Measurements from ENCODE around the gene UBXN10. TPM values are rescaled to one million over a fixed set of nuclear protein-coding genes. Genes with fewer than 3 reads are reported as not detected.

The UBXN10 gene
- total RNA-seq, 4 donors from 2014 or later, result 0.18 to 4.3 (median 0.19) TPM; not detected in 1

GRCh38 chr1:20209471-20209870 lies 23.6 kb downstream of the UBXN10 start:
- in situ Hi-C loops (cut with MboI; ENCODE audit: low sequenced_read_pairs in 4 of 4) (no loop called here), intact Hi-C loops (cut with DNase I; ENCODE audit: low total_unique reads) (no loop called here)
- Histone ChIP-seq H3K27me3 (no peaks in the 10 kb centered on the region), H3K27ac (no peak overlapping the region), H3K36me3 (no peaks in the 10 kb centered on the region), H3K9me3 (no peaks in the 10 kb centered on the region), H3K4me1 (peaks cover 0 to 8% of the 10 kb centered on the region in 2 donors), H3K4me3 (no peak overlapping the region)
- DNase-seq, result no peak
- no peak for TF ChIP-seq CTCF (IDR thresholded peaks at IDR 0.05 in 4 of 5, conservative IDR thresholded peaks at IDR 0.05 in 1 of 5)
- TF ChIP-seq POLR2A (IDR thresholded peaks at IDR 0.05), result no peak
- no peak for ATAC-seq

DNA sequence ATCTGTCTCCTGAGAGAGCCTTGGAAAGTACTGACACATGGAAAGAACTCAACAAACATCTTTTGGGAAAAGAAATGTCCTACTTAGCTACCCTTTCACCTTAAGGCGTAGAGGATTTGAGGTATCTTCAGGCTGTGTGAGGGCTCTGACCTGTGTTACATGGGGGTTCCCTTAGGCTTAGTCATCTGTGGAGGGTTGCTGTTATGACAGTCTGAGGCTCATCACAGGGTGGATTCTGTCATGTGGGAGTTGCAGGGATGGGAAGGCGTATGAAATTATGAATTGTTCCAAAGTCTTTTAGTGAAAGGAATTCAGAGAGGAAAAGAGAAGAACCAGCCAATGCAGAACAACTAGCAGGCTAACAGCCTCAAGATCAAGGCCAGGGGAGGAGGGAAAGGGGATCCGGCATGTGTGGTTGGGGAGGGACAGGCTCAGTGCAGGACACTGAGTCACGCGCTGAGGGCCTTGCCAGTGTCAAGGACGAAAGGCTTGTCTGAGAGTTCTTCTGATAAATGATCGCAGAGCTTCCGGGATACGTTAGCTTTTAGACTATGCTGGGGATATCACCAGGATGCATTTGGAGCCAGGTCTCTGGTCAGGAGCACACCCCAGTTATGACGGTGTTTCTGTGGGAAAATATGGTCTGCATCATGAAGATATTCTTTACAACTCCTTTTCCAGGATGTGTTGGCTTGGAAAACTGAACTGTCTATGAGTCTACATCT lies 25.0 kb downstream of the UBXN10 start:
- no peaks in the 10 kb centered on the region for H3K27me3 ChIP-seq
- intact Hi-C loops (cut with DNase I; ENCODE audit: low total_unique reads), result no loop called here
- H3K4me1 ChIP-seq, result peaks cover 0 to 8% of the 10 kb centered on the region in 2 donors
- ATAC-seq, result no peak
- H3K9me3 ChIP-seq, result no peaks in the 10 kb centered on the region
- no peak for TF ChIP-seq POLR2A (IDR thresholded peaks at IDR 0.05)
- TF ChIP-seq CTCF (IDR thresholded peaks at IDR 0.05 in 4 of 5, conservative IDR thresholded peaks at IDR 0.05 in 1 of 5), result no peak
- in situ Hi-C loops (cut with MboI; ENCODE audit: low sequenced_read_pairs in 4 of 4), result loop anchor here in 3 of 4 donors (5.0 kb wide), 1 partner anchor 281 kb away; no protein-coding TSS in a partner anchor
- no peak overlapping the region for H3K27ac ChIP-seq
- no peak for DNase-seq
- H3K36me3 ChIP-seq, result no peaks in the 10 kb centered on the region
- no peak overlapping the region for H3K4me3 ChIP-seq

DNA sequence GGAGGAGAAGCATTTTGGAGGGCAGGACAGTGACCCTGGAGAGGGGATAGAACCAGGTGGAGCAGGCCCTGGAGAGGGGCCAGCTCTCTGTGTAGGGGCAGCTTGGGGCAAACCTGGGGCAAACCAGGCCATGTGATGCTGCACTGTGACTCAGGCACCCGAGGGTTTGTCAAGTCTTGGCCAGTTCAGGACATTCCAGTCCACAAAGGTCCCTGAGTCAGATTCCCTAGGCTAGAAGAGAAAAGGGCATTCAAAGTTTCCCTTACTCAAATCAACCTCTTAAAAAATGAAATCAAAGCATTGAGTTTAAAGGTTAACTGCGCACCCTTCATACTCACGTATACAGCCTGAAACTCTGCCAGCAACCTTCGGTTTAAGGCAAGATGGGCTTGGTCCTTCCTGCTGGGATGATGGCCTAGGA lies 25.6 kb downstream of the UBXN10 start:
- no peak for ATAC-seq
- Histone ChIP-seq H3K4me1 (peaks cover 0 to 8% of the 10 kb centered on the region in 2 donors), H3K4me3 (no peak overlapping the region), H3K27me3 (no peaks in the 10 kb centered on the region), H3K27ac (no peak overlapping the region), H3K9me3 (no peaks in the 10 kb centered on the region), H3K36me3 (no peaks in the 10 kb centered on the region)
- intact Hi-C loops (cut with DNase I; ENCODE audit: low total_unique reads) (no loop called here), in situ Hi-C loops (cut with MboI; ENCODE audit: low sequenced_read_pairs in 4 of 4) (loop anchor here in 3 of 4 donors (5.0 kb wide), 1 partner anchor 281 kb away; no protein-coding TSS in a partner anchor)
- no peak for DNase-seq
- TF ChIP-seq CTCF (IDR thresholded peaks at IDR 0.05 in 4 of 5, conservative IDR thresholded peaks at IDR 0.05 in 1 of 5), result no peak
- TF ChIP-seq POLR2A (IDR thresholded peaks at IDR 0.05), result no peak

- no peaks in the 10 kb centered on the region for H3K27me3 ChIP-seq
- ATAC-seq (no peak), DNase-seq (no peak)
- H3K36me3 ChIP-seq, result no peaks in the 10 kb centered on the region
- H3K27ac ChIP-seq, result no peak overlapping the region
- peaks cover 0 to 8% of the 10 kb centered on the region in 2 donors for H3K4me1 ChIP-seq
- intact Hi-C loops (cut with DNase I; ENCODE audit: low total_unique reads), result loop anchor here (2.0 kb wide), 1 partner anchor 151 kb away; no protein-coding TSS in a partner anchor
- H3K9me3 ChIP-seq, result no peaks in the 10 kb centered on the region
- TF ChIP-seq POLR2A (IDR thresholded peaks at IDR 0.05) (no peak), CTCF (IDR thresholded peaks at IDR 0.05 in 4 of 5, conservative IDR thresholded peaks at IDR 0.05 in 1 of 5) (no peak)
- in situ Hi-C loops (cut with MboI; ENCODE audit: low sequenced_read_pairs in 4 of 4), result loop anchor here in 3 of 4 donors (5.0 kb wide), 1 partner anchor 280 kb away; no protein-coding TSS in a partner anchor
- no peak overlapping the region for H3K4me3 ChIP-seq
Observed at GRCh38 chr1:20212085-20212684, 26.3 kb downstream of the UBXN10 start.
